ENCODE data around the gene XRCC6.

XRCC6 gene

DNA sequence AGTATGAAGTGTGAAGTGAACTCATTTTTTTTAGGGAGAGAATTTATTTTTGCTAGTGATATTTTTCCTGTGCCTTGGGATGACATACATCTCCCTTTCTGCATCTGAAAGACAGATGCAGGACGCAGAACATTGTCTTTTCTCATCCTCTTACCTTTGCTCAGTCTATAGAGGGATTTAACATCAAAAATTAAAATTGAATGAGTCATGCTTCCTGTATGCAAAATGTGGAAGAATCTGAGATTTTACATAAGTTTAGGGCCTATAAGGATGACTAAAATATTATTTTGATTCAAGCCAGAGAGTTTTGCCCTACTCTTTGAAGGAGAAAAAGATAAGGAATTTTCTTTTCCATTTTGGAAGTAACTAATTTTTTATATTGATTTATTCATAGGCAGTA lies 27.3 kb downstream of the XRCC6 start:
- peaks cover 92% of the 10 kb centered on the region for H3K36me3 ChIP-seq (ENCODE audit: control insufficient read depth, insufficient read depth, low read length)

DNA sequence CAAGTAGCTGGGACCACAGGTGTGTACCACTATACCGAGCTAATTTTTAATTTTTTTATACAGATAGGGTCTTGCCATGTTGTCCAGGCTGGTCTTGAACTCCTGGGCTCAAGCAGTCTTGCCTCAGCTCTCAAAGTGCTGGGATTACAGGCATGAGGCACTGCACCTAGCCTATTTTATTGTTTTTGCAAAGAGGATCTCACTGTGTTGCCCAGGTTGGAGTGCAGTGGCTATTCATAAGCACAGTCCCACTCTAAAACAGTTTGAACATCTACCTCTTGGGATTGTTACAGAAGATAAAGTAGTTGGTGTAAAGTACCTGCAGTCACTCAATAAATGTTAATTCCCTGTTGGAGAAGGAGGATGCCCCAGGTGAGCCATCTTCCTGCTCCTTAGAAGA lies 29.1 kb downstream of the XRCC6 start:
- Histone ChIP-seq H3K9me3 (ENCODE audit: control insufficient read depth, low read length) (no peaks in the 10 kb centered on the region), H3K27ac (ENCODE audit: low read depth, low read length, severe bottlenecking) (no peak overlapping the region), H3K36me3 (ENCODE audit: control insufficient read depth, insufficient read depth, low read length) (peaks cover 97% of the 10 kb centered on the region), H3K4me3 (ENCODE audit: extremely low read depth, insufficient read depth, low read length, poor library complexity, severe bottlenecking) (no peak overlapping the region), H3K4me1 (ENCODE audit: control insufficient read depth, insufficient read depth, low read length, poor library complexity, severe bottlenecking) (no peaks in the 10 kb centered on the region)
- 100% methylated on average over 1 of the region's 1 CpG; no CpG with 5 or more reads in 1 of the 2 experiments for WGBS, 2 experiments (ENCODE audit: insufficient coverage in 2 of 2)

More for the DNA sequence above, 27.3 kb downstream of the XRCC6 start:
- no peak overlapping the region for H3K4me3 ChIP-seq (ENCODE audit: extremely low read depth, insufficient read depth, low read length, poor library complexity, severe bottlenecking)
- H3K27ac ChIP-seq (ENCODE audit: low read depth, low read length, severe bottlenecking), result no peak overlapping the region
- WGBS, 2 experiments (ENCODE audit: insufficient coverage in 2 of 2), result no CpG with 5 or more reads among the region's 1 CpG
- H3K9me3 ChIP-seq (ENCODE audit: control insufficient read depth, low read length), result no peaks in the 10 kb centered on the region
- H3K4me1 ChIP-seq (ENCODE audit: control insufficient read depth, insufficient read depth, low read length, poor library complexity, severe bottlenecking), result no peaks in the 10 kb centered on the region

DNA sequence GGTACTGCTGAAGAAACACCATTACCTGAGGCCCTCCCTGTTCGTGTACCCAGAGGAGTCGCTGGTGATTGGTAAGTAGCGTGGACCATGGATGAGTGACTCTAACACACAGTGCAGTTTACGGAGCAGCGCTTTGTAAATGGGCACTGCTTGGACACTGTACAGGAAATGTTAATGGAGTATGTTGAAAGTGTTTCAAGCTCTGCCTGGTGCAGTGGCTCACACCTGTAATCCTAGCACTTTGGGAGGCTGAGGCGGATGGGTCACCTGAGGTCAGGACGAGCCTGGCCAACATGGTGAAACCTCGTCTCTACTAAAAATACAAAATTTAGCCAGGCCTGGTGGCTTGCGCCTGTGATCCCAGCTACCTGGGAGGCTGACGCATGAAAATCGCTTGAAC lies 29.7 kb downstream of the XRCC6 start:
- H3K4me3 ChIP-seq (ENCODE audit: extremely low read depth, insufficient read depth, low read length, poor library complexity, severe bottlenecking), result no peak overlapping the region
- H3K4me1 ChIP-seq (ENCODE audit: control insufficient read depth, insufficient read depth, low read length, poor library complexity, severe bottlenecking), result no peaks in the 10 kb centered on the region
- 88 to 96% methylated on average over 10 to 11 of the region's 11 CpGs for WGBS, 2 experiments (ENCODE audit: insufficient coverage in 2 of 2)
- H3K9me3 ChIP-seq (ENCODE audit: control insufficient read depth, low read length), result no peaks in the 10 kb centered on the region
- H3K36me3 ChIP-seq (ENCODE audit: control insufficient read depth, insufficient read depth, low read length), result peaks cover 95% of the 10 kb centered on the region
- no peak overlapping the region for H3K27ac ChIP-seq (ENCODE audit: low read depth, low read length, severe bottlenecking)

DNA sequence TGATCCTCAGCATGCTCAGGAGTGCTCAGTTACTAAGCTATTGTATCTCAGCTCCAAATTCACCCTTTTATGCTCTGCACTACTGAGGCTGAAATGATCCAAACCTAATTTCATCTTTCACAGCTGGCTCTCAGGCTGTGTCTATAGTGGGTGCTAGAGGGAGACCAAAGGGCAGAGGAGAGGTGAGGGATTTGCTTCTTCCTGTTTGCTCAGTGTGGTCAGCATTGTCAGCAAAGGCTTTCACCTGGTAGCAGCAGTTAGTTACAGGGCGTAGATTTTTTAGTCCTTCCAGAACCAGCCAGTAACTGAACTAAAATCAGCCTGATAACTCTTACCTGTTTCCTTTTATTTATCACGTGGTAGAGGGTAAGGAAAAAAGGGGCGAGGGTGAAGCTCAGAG lies 33.2 kb downstream of the XRCC6 start:
- Histone ChIP-seq H3K9me3 (ENCODE audit: control insufficient read depth, low read length) (no peaks in the 10 kb centered on the region), H3K4me1 (ENCODE audit: control insufficient read depth, insufficient read depth, low read length, poor library complexity, severe bottlenecking) (no peaks in the 10 kb centered on the region), H3K4me3 (ENCODE audit: extremely low read depth, insufficient read depth, low read length, poor library complexity, severe bottlenecking) (no peak overlapping the region), H3K27ac (ENCODE audit: low read depth, low read length, severe bottlenecking) (no peak overlapping the region), H3K36me3 (ENCODE audit: control insufficient read depth, insufficient read depth, low read length) (peaks cover 98% of the 10 kb centered on the region)
- WGBS, 2 experiments (ENCODE audit: insufficient coverage in 2 of 2), result 100% methylated on average over 2 of the region's 3 CpGs

DNA sequence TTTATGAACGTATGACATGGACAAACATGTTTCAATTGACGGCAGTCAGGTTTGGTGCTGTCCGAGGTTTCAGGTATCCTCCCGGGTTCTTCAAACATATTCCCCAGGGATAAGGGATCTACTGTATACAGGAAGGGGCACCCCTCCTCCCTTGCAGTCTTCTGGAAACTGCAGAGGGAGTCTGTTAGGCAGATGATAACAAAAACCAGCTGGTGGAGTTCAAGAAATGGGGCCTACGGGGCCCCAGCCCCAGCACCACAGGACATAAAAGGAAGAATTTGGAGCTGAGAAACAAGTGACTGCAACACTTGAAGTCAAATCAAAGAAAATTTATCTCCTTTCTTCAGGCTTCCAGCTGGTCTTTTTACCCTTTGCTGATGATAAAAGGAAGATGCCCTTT lies 35.5 kb downstream of the XRCC6 start:
- no peaks in the 10 kb centered on the region for H3K4me1 ChIP-seq (ENCODE audit: control insufficient read depth, insufficient read depth, low read length, poor library complexity, severe bottlenecking)
- 92 to 97% methylated on average over 4 to 5 of the region's 5 CpGs for WGBS, 2 experiments (ENCODE audit: insufficient coverage in 2 of 2)
- H3K36me3 ChIP-seq (ENCODE audit: control insufficient read depth, insufficient read depth, low read length), result peaks cover 98% of the 10 kb centered on the region
- no peaks in the 10 kb centered on the region for H3K9me3 ChIP-seq (ENCODE audit: control insufficient read depth, low read length)
- H3K27ac ChIP-seq (ENCODE audit: low read depth, low read length, severe bottlenecking), result no peak overlapping the region
- no peak overlapping the region for H3K4me3 ChIP-seq (ENCODE audit: extremely low read depth, insufficient read depth, low read length, poor library complexity, severe bottlenecking)

DNA sequence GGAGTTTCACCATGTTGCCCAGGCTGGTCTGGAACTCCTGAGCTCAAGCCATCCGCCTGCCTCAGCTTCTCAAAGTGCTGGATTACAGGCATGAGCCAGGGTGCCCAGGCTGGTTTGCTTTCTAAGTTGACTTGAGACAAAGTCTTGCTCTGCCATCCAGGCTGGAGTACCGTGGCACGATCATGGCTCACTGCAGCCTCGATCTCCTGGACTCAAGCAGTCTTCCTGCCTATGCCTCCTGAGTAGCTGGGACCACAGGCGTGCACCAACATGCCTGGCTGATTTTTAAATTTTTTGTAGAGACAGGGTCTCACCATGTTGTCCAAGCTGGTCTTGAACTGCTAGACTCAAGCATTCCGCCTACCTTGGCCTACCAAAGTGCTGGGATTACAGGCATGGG lies 36.6 kb downstream of the XRCC6 start:
- no peaks in the 10 kb centered on the region for H3K4me1 ChIP-seq (ENCODE audit: control insufficient read depth, insufficient read depth, low read length, poor library complexity, severe bottlenecking)
- no peaks in the 10 kb centered on the region for H3K9me3 ChIP-seq (ENCODE audit: control insufficient read depth, low read length)
- peaks cover 97% of the 10 kb centered on the region for H3K36me3 ChIP-seq (ENCODE audit: control insufficient read depth, insufficient read depth, low read length)
- H3K27ac ChIP-seq (ENCODE audit: low read depth, low read length, severe bottlenecking), result no peak overlapping the region
- H3K4me3 ChIP-seq (ENCODE audit: extremely low read depth, insufficient read depth, low read length, poor library complexity, severe bottlenecking), result no peak overlapping the region
- WGBS, 2 experiments (ENCODE audit: insufficient coverage in 2 of 2), result 92 to 98% methylated on average over 6 of the region's 6 CpGs

DNA sequence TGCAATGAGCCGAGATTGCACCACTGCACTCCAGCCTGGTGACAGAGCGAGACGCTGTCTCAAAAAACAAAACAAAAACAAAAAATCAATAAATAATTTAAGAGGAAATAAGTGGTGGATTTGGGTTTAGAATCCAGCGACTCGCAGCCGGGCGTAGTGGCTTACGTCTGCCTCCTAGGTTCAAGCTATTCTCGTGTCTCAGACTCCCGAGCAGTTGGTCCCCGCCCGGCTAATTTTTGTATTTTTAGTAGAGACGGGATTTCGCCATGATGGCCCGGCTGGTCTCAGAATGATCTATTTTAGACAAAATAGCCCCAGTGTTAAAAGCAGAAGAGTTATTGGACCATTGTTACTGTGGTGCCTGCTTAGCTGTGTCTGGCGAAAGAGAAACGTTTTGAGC lies 37.8 kb downstream of the XRCC6 start:
- no peak overlapping the region for H3K27ac ChIP-seq (ENCODE audit: low read depth, low read length, severe bottlenecking)
- H3K4me3 ChIP-seq (ENCODE audit: extremely low read depth, insufficient read depth, low read length, poor library complexity, severe bottlenecking), result no peak overlapping the region
- WGBS, 2 experiments (ENCODE audit: insufficient coverage in 2 of 2), result 94% methylated on average over 12 to 14 of the region's 17 CpGs
- H3K36me3 ChIP-seq (ENCODE audit: control insufficient read depth, insufficient read depth, low read length), result peaks cover 97% of the 10 kb centered on the region
- H3K9me3 ChIP-seq (ENCODE audit: control insufficient read depth, low read length), result no peaks in the 10 kb centered on the region
- H3K4me1 ChIP-seq (ENCODE audit: control insufficient read depth, insufficient read depth, low read length, poor library complexity, severe bottlenecking), result no peaks in the 10 kb centered on the region

DNA sequence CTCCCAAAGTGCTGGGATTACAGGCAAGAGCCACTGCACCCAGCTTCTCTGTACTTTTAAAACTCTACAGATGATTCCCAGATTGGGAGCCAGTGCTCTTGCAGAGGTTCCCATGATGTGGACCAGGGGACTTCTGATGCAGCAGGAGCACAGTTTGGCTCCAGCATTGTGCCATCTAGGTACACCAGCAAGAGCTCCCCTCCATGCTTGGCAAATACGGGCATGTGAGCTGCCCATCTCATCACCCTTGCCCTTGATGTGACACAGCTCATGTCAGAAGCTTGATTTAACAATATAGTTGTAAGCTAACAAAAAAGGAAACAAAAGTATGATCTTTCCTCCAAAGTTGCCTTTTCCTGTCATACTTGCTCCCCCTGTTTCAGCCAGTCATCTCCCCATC lies 38.8 kb downstream of the XRCC6 start:
- Histone ChIP-seq H3K27ac (ENCODE audit: low read depth, low read length, severe bottlenecking) (no peak overlapping the region), H3K36me3 (ENCODE audit: control insufficient read depth, insufficient read depth, low read length) (peaks cover 96% of the 10 kb centered on the region), H3K9me3 (ENCODE audit: control insufficient read depth, low read length) (no peaks in the 10 kb centered on the region), H3K4me3 (ENCODE audit: extremely low read depth, insufficient read depth, low read length, poor library complexity, severe bottlenecking) (no peak overlapping the region), H3K4me1 (ENCODE audit: control insufficient read depth, insufficient read depth, low read length, poor library complexity, severe bottlenecking) (peaks cover 4% of the 10 kb centered on the region)
- WGBS, 2 experiments (ENCODE audit: insufficient coverage in 2 of 2), result 100% methylated on average over 1 of the region's 1 CpG; no CpG with 5 or more reads in 1 of the 2 experiments

DNA sequence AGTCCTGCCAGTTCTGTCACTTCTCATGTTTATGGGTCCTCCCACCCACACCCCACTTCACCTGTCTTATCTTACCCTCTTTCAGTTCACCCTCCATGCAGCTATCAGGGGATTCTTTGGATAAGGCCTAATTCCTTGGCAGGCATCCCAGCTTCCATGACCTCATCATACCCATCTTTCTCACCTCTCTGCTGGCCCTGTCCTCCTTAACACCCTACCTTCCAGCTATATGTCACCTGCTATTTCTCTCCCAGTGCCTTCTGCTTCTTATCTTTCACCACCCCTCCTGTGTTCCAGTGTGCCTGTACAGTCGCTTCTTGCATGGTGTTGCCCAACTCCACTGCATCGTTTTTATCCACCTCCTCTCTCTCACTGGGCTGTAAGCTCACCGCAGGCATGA lies 39.3 kb downstream of the XRCC6 start:
- Histone ChIP-seq H3K4me1 (ENCODE audit: control insufficient read depth, insufficient read depth, low read length, poor library complexity, severe bottlenecking) (peaks cover 4% of the 10 kb centered on the region), H3K36me3 (ENCODE audit: control insufficient read depth, insufficient read depth, low read length) (peaks cover 96% of the 10 kb centered on the region), H3K27ac (ENCODE audit: low read depth, low read length, severe bottlenecking) (no peak overlapping the region), H3K4me3 (ENCODE audit: extremely low read depth, insufficient read depth, low read length, poor library complexity, severe bottlenecking) (no peak overlapping the region), H3K9me3 (ENCODE audit: control insufficient read depth, low read length) (no peaks in the 10 kb centered on the region)
- 92 to 98% methylated on average over 2 to 3 of the region's 3 CpGs for WGBS, 2 experiments (ENCODE audit: insufficient coverage in 2 of 2)

DNA sequence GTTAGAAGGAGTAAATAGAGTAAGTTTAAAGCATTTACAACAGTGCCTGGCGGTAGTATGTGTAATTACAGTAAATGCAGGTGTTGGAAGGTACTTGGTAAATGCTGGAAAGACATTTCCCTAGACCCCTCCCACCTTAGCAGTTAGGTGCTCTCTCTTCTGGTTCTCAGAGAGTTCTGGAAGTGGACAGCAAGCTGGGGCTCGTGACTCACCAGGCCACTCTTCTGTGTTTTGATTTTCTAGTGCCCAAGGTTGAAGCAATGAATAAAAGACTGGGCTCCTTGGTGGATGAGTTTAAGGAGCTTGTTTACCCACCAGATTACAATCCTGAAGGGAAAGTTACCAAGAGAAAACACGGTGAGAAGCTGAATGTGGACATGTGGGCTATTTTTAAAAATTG lies 40.0 kb downstream of the XRCC6 start:
- Histone ChIP-seq H3K9me3 (ENCODE audit: control insufficient read depth, low read length) (no peaks in the 10 kb centered on the region), H3K4me3 (ENCODE audit: extremely low read depth, insufficient read depth, low read length, poor library complexity, severe bottlenecking) (no peak overlapping the region), H3K4me1 (ENCODE audit: control insufficient read depth, insufficient read depth, low read length, poor library complexity, severe bottlenecking) (peaks cover 4% of the 10 kb centered on the region), H3K27ac (ENCODE audit: low read depth, low read length, severe bottlenecking) (no peak overlapping the region), H3K36me3 (ENCODE audit: control insufficient read depth, insufficient read depth, low read length) (peaks cover 94% of the 10 kb centered on the region)
- WGBS, 2 experiments (ENCODE audit: insufficient coverage in 2 of 2), result 100% methylated on average over 1 of the region's 3 CpGs

DNA sequence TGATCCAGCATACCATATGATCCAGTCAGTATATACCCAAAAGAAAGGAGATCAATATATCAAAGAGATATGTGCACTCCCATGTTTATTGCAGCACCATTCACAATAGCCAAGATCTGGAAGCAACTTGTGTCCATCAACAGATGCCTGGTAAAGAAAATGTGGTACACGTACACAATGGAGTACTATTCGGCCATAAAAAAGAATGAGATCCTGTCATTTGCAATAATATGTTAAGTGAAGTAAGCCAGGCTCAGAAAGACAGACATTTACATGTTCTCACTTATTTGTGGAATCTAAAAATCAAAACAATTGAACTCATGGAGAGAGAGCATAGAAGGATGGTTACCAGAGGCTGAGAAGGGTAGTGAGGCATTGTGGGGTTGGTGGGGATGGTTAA lies 40.6 kb downstream of the XRCC6 start:
- H3K27ac ChIP-seq (ENCODE audit: low read depth, low read length, severe bottlenecking), result no peak overlapping the region
- H3K4me3 ChIP-seq (ENCODE audit: extremely low read depth, insufficient read depth, low read length, poor library complexity, severe bottlenecking), result no peak overlapping the region
- H3K9me3 ChIP-seq (ENCODE audit: control insufficient read depth, low read length), result no peaks in the 10 kb centered on the region
- WGBS, 2 experiments (ENCODE audit: insufficient coverage in 2 of 2), result 93 to 94% methylated on average over 2 of the region's 2 CpGs
- peaks cover 88% of the 10 kb centered on the region for H3K36me3 ChIP-seq (ENCODE audit: control insufficient read depth, insufficient read depth, low read length)
- H3K4me1 ChIP-seq (ENCODE audit: control insufficient read depth, insufficient read depth, low read length, poor library complexity, severe bottlenecking), result peaks cover 4% of the 10 kb centered on the region

Measured in mesodermal cell (in vitro differentiated cells).